Endothelial cell (in vitro differentiated cells): ENCODE results near the gene ECSIT. TPM values are rescaled to one million over a fixed set of nuclear protein-coding genes. Genes with fewer than 3 reads are reported as not detected.

ENCODE experiments used
- DNase-seq: peaks from one replicate; pipeline ENCODE4 v3.0.0; 2021; ENCODE audit warnings: low spot score
- H3K27ac Mint-ChIP-seq: one replicate; pipeline ENCODE4 v1.8.0; 2021; ENCODE audit warnings: mixed read lengths, inconsistent platforms; ENCODE audit not compliant: unreplicated experiment
- H3K27me3 Mint-ChIP-seq: one replicate; pipeline ENCODE4 v1.8.0; 2021; ENCODE audit warnings: mild to moderate bottlenecking, moderate library complexity, mixed read lengths, inconsistent platforms; ENCODE audit not compliant: unreplicated experiment
- H3K36me3 Mint-ChIP-seq: one replicate; pipeline ENCODE4 v1.8.0; 2021; ENCODE audit warnings: mild to moderate bottlenecking, low read depth, mixed read lengths, inconsistent platforms; ENCODE audit not compliant: unreplicated experiment
- H3K4me1 Mint-ChIP-seq: one replicate; pipeline ENCODE4 v1.8.0; 2021; ENCODE audit warnings: mild to moderate bottlenecking, mixed read lengths, inconsistent platforms; ENCODE audit not compliant: unreplicated experiment
- H3K4me3 Mint-ChIP-seq: one replicate; pipeline ENCODE4 v1.8.0; 2021; ENCODE audit warnings: mild to moderate bottlenecking, mixed read lengths, inconsistent platforms; ENCODE audit not compliant: unreplicated experiment
- H3K9me3 Mint-ChIP-seq: one replicate; pipeline ENCODE4 v1.8.0; 2021; ENCODE audit warnings: mixed read lengths, inconsistent platforms; ENCODE audit not compliant: unreplicated experiment
- total RNA-seq: library from RNA; stranded (reverse); fragmentation: NEBNext Ultra II Directional; extraction: Animal tissue kit (Norgen Biotek cat#: 25700); gene quantifications from one replicate; pipeline ENCODE4 v1.2.1, GENCODE V29; 2021; ENCODE audit not compliant: unreplicated experiment
- TF ChIP-seq, protein P1 (sequence below): fragments of 200-600 bp; sonication (generic); IDR thresholded peaks from one replicate; pipeline ENCODE4 v1.5.0; 2021; ENCODE audit warnings: antibody characterized with exemption; ENCODE audit not compliant: unreplicated experiment

Gene ECSIT
- total RNA-seq, 1 donor from 2014 or later = 16.7 TPM

GRCh38 chr19:11506967-11507366 is 22.0 kb downstream of the ECSIT start:
- Mint-ChIP-seq H3K4me1 (no peaks in the 10 kb centered on the region), H3K4me3 (peak overlapping the region; percentile 82), H3K27me3 (peaks cover 3% of the 10 kb centered on the region), H3K27ac (peak overlapping the region; percentile 77), H3K36me3 (peaks cover 6% of the 10 kb centered on the region), H3K9me3 (no peaks in the 10 kb centered on the region)
- no peak for DNase-seq
- TF ChIP-seq, protein P1, sequence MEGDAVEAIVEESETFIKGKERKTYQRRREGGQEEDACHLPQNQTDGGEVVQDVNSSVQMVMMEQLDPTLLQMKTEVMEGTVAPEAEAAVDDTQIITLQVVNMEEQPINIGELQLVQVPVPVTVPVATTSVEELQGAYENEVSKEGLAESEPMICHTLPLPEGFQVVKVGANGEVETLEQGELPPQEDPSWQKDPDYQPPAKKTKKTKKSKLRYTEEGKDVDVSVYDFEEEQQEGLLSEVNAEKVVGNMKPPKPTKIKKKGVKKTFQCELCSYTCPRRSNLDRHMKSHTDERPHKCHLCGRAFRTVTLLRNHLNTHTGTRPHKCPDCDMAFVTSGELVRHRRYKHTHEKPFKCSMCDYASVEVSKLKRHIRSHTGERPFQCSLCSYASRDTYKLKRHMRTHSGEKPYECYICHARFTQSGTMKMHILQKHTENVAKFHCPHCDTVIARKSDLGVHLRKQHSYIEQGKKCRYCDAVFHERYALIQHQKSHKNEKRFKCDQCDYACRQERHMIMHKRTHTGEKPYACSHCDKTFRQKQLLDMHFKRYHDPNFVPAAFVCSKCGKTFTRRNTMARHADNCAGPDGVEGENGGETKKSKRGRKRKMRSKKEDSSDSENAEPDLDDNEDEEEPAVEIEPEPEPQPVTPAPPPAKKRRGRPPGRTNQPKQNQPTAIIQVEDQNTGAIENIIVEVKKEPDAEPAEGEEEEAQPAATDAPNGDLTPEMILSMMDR = no peak

DNA sequence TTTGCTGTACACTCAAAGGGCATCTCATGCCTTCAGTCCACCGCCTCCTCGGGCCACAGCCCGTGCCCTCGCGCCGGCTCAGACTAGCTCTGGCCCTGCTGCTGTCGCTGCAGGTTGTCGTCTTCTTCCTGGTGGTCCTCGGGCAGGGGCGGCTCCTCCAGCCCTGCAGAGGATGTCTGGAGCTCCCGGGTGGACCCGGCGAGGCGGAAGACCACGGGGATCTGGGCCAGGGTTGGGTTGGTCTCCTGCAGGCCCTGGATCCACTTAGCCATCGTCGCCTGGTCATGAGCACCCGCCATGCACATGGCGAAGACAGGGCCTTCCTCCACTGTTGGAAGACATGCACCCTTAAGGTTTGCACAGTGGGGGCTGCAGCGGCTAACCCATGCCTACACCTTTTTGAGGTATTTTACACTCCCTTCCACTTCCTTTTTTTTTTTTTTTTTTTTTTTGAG is 22.8 kb downstream of the ECSIT start:
- Mint-ChIP-seq H3K9me3 (no peaks in the 10 kb centered on the region), H3K27ac (no peak overlapping the region), H3K4me1 (no peaks in the 10 kb centered on the region), H3K36me3 (peaks cover 2% of the 10 kb centered on the region), H3K27me3 (peaks cover 7% of the 10 kb centered on the region), H3K4me3 (peak overlapping the region; percentile 85)
- TF ChIP-seq, protein P1 = no peak
- DNase-seq = no peak

GRCh38 chr19:11505504-11506100 is 23.3 kb downstream of the ECSIT start, which contains the start of gene ZNF653:
ZNF653 (minus strand) TSS chr19:11505839; CDS start chr19:11505786, 53 bp downstream.
- H3K9me3 Mint-ChIP-seq = no peaks in the 10 kb centered on the region
- TF ChIP-seq, protein P1 = no peak
- peaks cover 7% of the 10 kb centered on the region for H3K27me3 Mint-ChIP-seq
- peak within 1 kb of the TSS; percentile 77 for H3K27ac Mint-ChIP-seq
- H3K4me3 Mint-ChIP-seq = peak within 1 kb of the TSS; percentile 90
- peak; percentile 93 for DNase-seq
- H3K4me1 Mint-ChIP-seq = no peaks in the 10 kb centered on the region
- peaks cover 3% of the 10 kb centered on the region for H3K36me3 Mint-ChIP-seq

GRCh38 chr19:11505032-11505503 is 23.9 kb downstream of the ECSIT start:
- H3K4me1 Mint-ChIP-seq = no peaks in the 10 kb centered on the region
- H3K27me3 Mint-ChIP-seq = peaks cover 7% of the 10 kb centered on the region
- DNase-seq = peak; percentile 97
- H3K27ac Mint-ChIP-seq = peak overlapping the region; percentile 74
- no peaks in the 10 kb centered on the region for H3K9me3 Mint-ChIP-seq
- H3K36me3 Mint-ChIP-seq = peaks cover 3% of the 10 kb centered on the region
- peak overlapping the region; percentile 90 for H3K4me3 Mint-ChIP-seq
- TF ChIP-seq, protein P1 = no peak

DNA sequence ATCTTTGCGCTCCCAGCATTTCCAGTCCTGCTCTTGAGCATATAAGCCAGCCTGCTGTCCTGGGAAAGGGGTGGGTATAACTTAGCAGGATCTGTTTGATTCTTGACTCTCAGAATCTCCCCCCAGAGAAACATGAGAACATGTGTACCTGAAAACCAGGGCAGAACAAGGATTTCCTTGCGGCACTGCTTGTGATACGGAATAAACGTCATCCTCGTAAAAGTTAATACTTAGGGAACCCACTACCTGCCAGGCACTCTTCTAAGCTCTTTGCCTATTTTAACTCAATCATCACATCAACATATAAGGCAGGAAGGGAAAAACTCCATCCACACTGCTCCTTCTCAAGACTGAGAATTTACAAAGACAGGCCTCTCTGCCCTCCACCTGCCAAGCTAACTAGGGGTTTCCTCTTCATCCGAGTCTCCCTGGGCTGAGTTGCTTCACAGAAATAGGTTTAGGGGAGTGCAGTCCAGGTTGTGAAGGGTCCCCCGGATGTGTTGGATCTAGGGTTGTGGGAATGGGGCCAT is 24.4 kb downstream of the ECSIT start:
- H3K9me3 Mint-ChIP-seq = no peaks in the 10 kb centered on the region
- no peaks in the 10 kb centered on the region for H3K4me1 Mint-ChIP-seq
- H3K36me3 Mint-ChIP-seq = peaks cover 3% of the 10 kb centered on the region
- TF ChIP-seq, protein P1 = no peak
- H3K4me3 Mint-ChIP-seq = peak overlapping the region; percentile 90
- H3K27ac Mint-ChIP-seq = peak overlapping the region; percentile 74
- DNase-seq = no peak
- peaks cover 7% of the 10 kb centered on the region for H3K27me3 Mint-ChIP-seq
